ENCODE results near the gene DEGS2.
"Not testable (repeated sequence)": the region's sequence is repeated elsewhere in the genome, so short reads cannot be mapped to it uniquely, and the experiment has no call there.

The DEGS2 gene

GRCh38 chr14:100190126-100190525 lies 30.7 kb upstream of the DEGS2 start:
- no peaks in the 10 kb centered on the region for H3K9me3 Mint-ChIP-seq
- no peak for ATAC-seq
- no peak overlapping the region for H3K27ac Mint-ChIP-seq
- H3K27me3 Mint-ChIP-seq: no peaks in the 10 kb centered on the region
- no peak overlapping the region for H3K4me3 Mint-ChIP-seq
- peaks cover 8% of the 10 kb centered on the region for H3K4me1 Mint-ChIP-seq
- H3K36me3 Mint-ChIP-seq: no peaks in the 10 kb centered on the region

- Mint-ChIP-seq H3K4me3 (no peak overlapping the region), H3K36me3 (no peaks in the 10 kb centered on the region), H3K4me1 (peaks cover 6% of the 10 kb centered on the region), H3K27me3 (no peaks in the 10 kb centered on the region), H3K27ac (no peak overlapping the region), H3K9me3 (no peaks in the 10 kb centered on the region)
- no peak for ATAC-seq
These were observed 29.1 kb upstream of the DEGS2 start for GRCh38 chr14:100188392-100189030.

GRCh38 chr14:100187247-100187833 lies 27.9 kb upstream of the DEGS2 start:
- Mint-ChIP-seq H3K36me3 (no peaks in the 10 kb centered on the region), H3K27me3 (no peaks in the 10 kb centered on the region), H3K4me1 (no peaks in the 10 kb centered on the region), H3K27ac (no peak overlapping the region), H3K4me3 (no peak overlapping the region), H3K9me3 (no peaks in the 10 kb centered on the region)
- ATAC-seq: no peak

GRCh38 chr14:100181876-100182551 lies 22.6 kb upstream of the DEGS2 start:
- not testable (repeated sequence) for H3K4me3 Mint-ChIP-seq, H3K9me3 Mint-ChIP-seq, H3K4me1 Mint-ChIP-seq, H3K36me3 Mint-ChIP-seq, ATAC-seq, H3K27me3 Mint-ChIP-seq, H3K27ac Mint-ChIP-seq

GRCh38 chr14:100180671-100181070 lies 21.2 kb upstream of the DEGS2 start:
- not testable (repeated sequence) for H3K27ac Mint-ChIP-seq, H3K9me3 Mint-ChIP-seq, H3K4me1 Mint-ChIP-seq, H3K27me3 Mint-ChIP-seq, H3K36me3 Mint-ChIP-seq, ATAC-seq, H3K4me3 Mint-ChIP-seq

GRCh38 chr14:100178691-100179090 lies 19.2 kb upstream of the DEGS2 start:
- Mint-ChIP-seq H3K9me3 (no peaks in the 10 kb centered on the region), H3K27me3 (peaks cover 16% of the 10 kb centered on the region), H3K27ac (no peak overlapping the region), H3K36me3 (no peaks in the 10 kb centered on the region), H3K4me1 (peaks cover 5% of the 10 kb centered on the region), H3K4me3 (no peak overlapping the region)
- ATAC-seq: no peak

GRCh38 chr14:100176811-100177327 lies 17.4 kb upstream of the DEGS2 start:
- peaks cover 5% of the 10 kb centered on the region for H3K4me1 Mint-ChIP-seq
- H3K9me3 Mint-ChIP-seq: no peaks in the 10 kb centered on the region
- H3K4me3 Mint-ChIP-seq: no peak overlapping the region
- H3K27me3 Mint-ChIP-seq: peaks cover 22% of the 10 kb centered on the region
- H3K27ac Mint-ChIP-seq: no peak overlapping the region
- H3K36me3 Mint-ChIP-seq: no peaks in the 10 kb centered on the region
- ATAC-seq: no peak

GRCh38 chr14:100173353-100173752 lies 13.9 kb upstream of the DEGS2 start:
- Mint-ChIP-seq H3K27me3 (peaks cover 22% of the 10 kb centered on the region), H3K36me3 (no peaks in the 10 kb centered on the region), H3K4me1 (peaks cover 10% of the 10 kb centered on the region), H3K27ac (peak overlapping the region; percentile 5), H3K9me3 (no peaks in the 10 kb centered on the region), H3K4me3 (no peak overlapping the region)
- no peak for ATAC-seq

GRCh38 chr14:100172811-100173210 lies 13.4 kb upstream of the DEGS2 start:
- H3K9me3 Mint-ChIP-seq: no peaks in the 10 kb centered on the region
- no peaks in the 10 kb centered on the region for H3K36me3 Mint-ChIP-seq
- ATAC-seq: no peak
- no peak overlapping the region for H3K27ac Mint-ChIP-seq
- H3K27me3 Mint-ChIP-seq: peaks cover 22% of the 10 kb centered on the region
- no peak overlapping the region for H3K4me3 Mint-ChIP-seq
- H3K4me1 Mint-ChIP-seq: peaks cover 11% of the 10 kb centered on the region

- ATAC-seq: no peak
- Mint-ChIP-seq H3K36me3 (no peaks in the 10 kb centered on the region), H3K9me3 (no peaks in the 10 kb centered on the region), H3K27me3 (peaks cover 22% of the 10 kb centered on the region), H3K4me3 (no peak overlapping the region), H3K27ac (no peak overlapping the region), H3K4me1 (peaks cover 21% of the 10 kb centered on the region)
These were observed 11.4 kb upstream of the DEGS2 start for GRCh38 chr14:100170880-100171279.

GRCh38 chr14:100168506-100168905 lies 9.1 kb upstream of the DEGS2 start:
- H3K9me3 Mint-ChIP-seq: no peaks in the 10 kb centered on the region
- peak; percentile 20 for ATAC-seq
- H3K27ac Mint-ChIP-seq: no peak overlapping the region
- peaks cover 4% of the 10 kb centered on the region for H3K27me3 Mint-ChIP-seq
- peaks cover 16% of the 10 kb centered on the region for H3K4me1 Mint-ChIP-seq
- no peaks in the 10 kb centered on the region for H3K36me3 Mint-ChIP-seq
- H3K4me3 Mint-ChIP-seq: no peak overlapping the region

GRCh38 chr14:100165831-100166440 lies 6.5 kb upstream of the DEGS2 start:
- H3K4me1 Mint-ChIP-seq: peaks cover 16% of the 10 kb centered on the region
- H3K27ac Mint-ChIP-seq: peak overlapping the region; percentile 97
- peak overlapping the region; percentile 93 for H3K4me3 Mint-ChIP-seq
- peak; percentile 39 for ATAC-seq
- no peaks in the 10 kb centered on the region for H3K36me3 Mint-ChIP-seq
- H3K9me3 Mint-ChIP-seq: no peaks in the 10 kb centered on the region
- H3K27me3 Mint-ChIP-seq: no peaks in the 10 kb centered on the region

GRCh38 chr14:100165376-100165775 lies 5.9 kb upstream of the DEGS2 start:
- Mint-ChIP-seq H3K4me3 (peak overlapping the region; percentile 41), H3K27ac (peak overlapping the region; percentile 33)
- ATAC-seq: peak; percentile 31

GRCh38 chr14:100160534-100160916 lies 1.1 kb upstream of the DEGS2 start:
- H3K36me3 Mint-ChIP-seq: no peaks in the 10 kb centered on the region
- H3K4me3 Mint-ChIP-seq: no peak overlapping the region
- ATAC-seq: no peak
- H3K9me3 Mint-ChIP-seq: no peaks in the 10 kb centered on the region
- no peaks in the 10 kb centered on the region for H3K27me3 Mint-ChIP-seq
- no peak overlapping the region for H3K27ac Mint-ChIP-seq
- H3K4me1 Mint-ChIP-seq: peaks cover 22% of the 10 kb centered on the region

More at GRCh38 chr14:100165376-100165775, 5.9 kb upstream of the DEGS2 start:
- Mint-ChIP-seq H3K27me3 (no peaks in the 10 kb centered on the region), H3K36me3 (no peaks in the 10 kb centered on the region), H3K4me1 (peaks cover 16% of the 10 kb centered on the region), H3K9me3 (no peaks in the 10 kb centered on the region)

GRCh38 chr14:100159865-100160533 lies 554 bp upstream of the DEGS2 start:
- H3K27ac Mint-ChIP-seq: peak overlapping the region; percentile 71
- ATAC-seq: peak; percentile 52

More at GRCh38 chr14:100159865-100160533, 554 bp upstream of the DEGS2 start:
- Mint-ChIP-seq H3K4me3 (peak overlapping the region; percentile 83), H3K27me3 (no peaks in the 10 kb centered on the region), H3K9me3 (peaks cover 3% of the 10 kb centered on the region), H3K36me3 (peaks cover 4% of the 10 kb centered on the region), H3K4me1 (peaks cover 26% of the 10 kb centered on the region)
